ENCODE measurements around the gene PMP22.

The PMP22 gene

GRCh38 chr17:15267996-15268395 is 2.9 kb upstream of the PMP22 start:
- Mint-ChIP-seq H3K27ac (no peak overlapping the region), H3K9me3 (no peaks in the 10 kb centered on the region), H3K36me3 (no peaks in the 10 kb centered on the region), H3K27me3 (peaks cover 28 to 38% of the 10 kb centered on the region in 2 donors), H3K4me3 (no peak overlapping the region), H3K4me1 (no peaks in the 10 kb centered on the region)
- DNase-seq, result no peak
- ATAC-seq (replicated peaks), result no peak

GRCh38 chr17:15266325-15267125 is 1.4 kb upstream of the PMP22 start:
- H3K9me3 Mint-ChIP-seq, result no peaks in the 10 kb centered on the region
- H3K27ac Mint-ChIP-seq, result no peak overlapping the region
- peaks cover 4 to 10% of the 10 kb centered on the region in 2 donors for H3K4me1 Mint-ChIP-seq
- H3K27me3 Mint-ChIP-seq, result peaks cover 39 to 52% of the 10 kb centered on the region in 2 donors
- no peak overlapping the region for H3K4me3 Mint-ChIP-seq
- ATAC-seq (replicated peaks), result no peak
- no peak for DNase-seq
- H3K36me3 Mint-ChIP-seq, result no peaks in the 10 kb centered on the region

GRCh38 chr17:15264542-15264941 is 584 bp downstream of the PMP22 start:
- DNase-seq (no peak), ATAC-seq (replicated peaks) (no peak)
- H3K36me3 Mint-ChIP-seq, result no peaks in the 10 kb centered on the region
- no peak overlapping the region for H3K4me3 Mint-ChIP-seq
- no peaks in the 10 kb centered on the region for H3K9me3 Mint-ChIP-seq
- H3K27me3 Mint-ChIP-seq, result peaks cover 53 to 71% of the 10 kb centered on the region in 2 donors
- peaks cover 5 to 24% of the 10 kb centered on the region in 2 donors for H3K4me1 Mint-ChIP-seq
- no peak overlapping the region for H3K27ac Mint-ChIP-seq

- H3K4me3 Mint-ChIP-seq, result no peak overlapping the region
- no peak overlapping the region for H3K27ac Mint-ChIP-seq
- ATAC-seq (replicated peaks), result no peak
- H3K9me3 Mint-ChIP-seq, result no peaks in the 10 kb centered on the region
- no peak for DNase-seq
- peaks cover 5 to 24% of the 10 kb centered on the region in 2 donors for H3K4me1 Mint-ChIP-seq
- H3K36me3 Mint-ChIP-seq, result no peaks in the 10 kb centered on the region
- peaks cover 62 to 79% of the 10 kb centered on the region in 2 donors for H3K27me3 Mint-ChIP-seq
These were observed 1.4 kb downstream of the PMP22 start for GRCh38 chr17:15263680-15264079.

GRCh38 chr17:15263206-15263579 is 1.9 kb downstream of the PMP22 start:
- H3K27me3 Mint-ChIP-seq, result peaks cover 66 to 84% of the 10 kb centered on the region in 2 donors
- no peak for DNase-seq
- H3K27ac Mint-ChIP-seq, result no peak overlapping the region
- no peak for ATAC-seq (replicated peaks)
- H3K36me3 Mint-ChIP-seq, result no peaks in the 10 kb centered on the region
- no peaks in the 10 kb centered on the region for H3K9me3 Mint-ChIP-seq
- H3K4me3 Mint-ChIP-seq, result no peak overlapping the region
- H3K4me1 Mint-ChIP-seq, result peaks cover 5 to 24% of the 10 kb centered on the region in 2 donors

- H3K27ac Mint-ChIP-seq, result no peak overlapping the region
- H3K9me3 Mint-ChIP-seq, result no peaks in the 10 kb centered on the region
- H3K27me3 Mint-ChIP-seq, result peaks cover 72 to 83% of the 10 kb centered on the region in 2 donors
- ATAC-seq (replicated peaks), result peak in 1 of 2 donors; percentile 44
- no peaks in the 10 kb centered on the region for H3K36me3 Mint-ChIP-seq
- DNase-seq, result no peak
- H3K4me3 Mint-ChIP-seq, result peak overlapping the region; percentile 57 to 65
- H3K4me1 Mint-ChIP-seq, result peaks cover 5 to 26% of the 10 kb centered on the region in 2 donors
These were observed 2.6 kb downstream of the PMP22 start for GRCh38 chr17:15262291-15263205.

GRCh38 chr17:15261802-15262290 is 3.3 kb downstream of the PMP22 start:
- no peak for DNase-seq
- H3K27me3 Mint-ChIP-seq, result peaks cover 72 to 83% of the 10 kb centered on the region in 2 donors

GRCh38 chr17:15261258-15261801 is 3.8 kb downstream of the PMP22 start:
- peaks cover 71 to 83% of the 10 kb centered on the region in 2 donors for H3K27me3 Mint-ChIP-seq
- peak overlapping the region; percentile 42 for H3K27ac Mint-ChIP-seq
- H3K4me3 Mint-ChIP-seq, result peak overlapping the region; percentile 72 to 89
- ATAC-seq (replicated peaks) (peak; percentile 30 to 35), DNase-seq (no peak)
- H3K36me3 Mint-ChIP-seq, result no peaks in the 10 kb centered on the region
- peaks cover 7 to 35% of the 10 kb centered on the region in 2 donors for H3K4me1 Mint-ChIP-seq
- no peaks in the 10 kb centered on the region for H3K9me3 Mint-ChIP-seq

More at GRCh38 chr17:15261802-15262290, 3.3 kb downstream of the PMP22 start:
- no peaks in the 10 kb centered on the region for H3K9me3 Mint-ChIP-seq
- peaks cover 7 to 33% of the 10 kb centered on the region in 2 donors for H3K4me1 Mint-ChIP-seq
- no peak for ATAC-seq (replicated peaks)
- H3K36me3 Mint-ChIP-seq, result no peaks in the 10 kb centered on the region
- H3K4me3 Mint-ChIP-seq, result peak overlapping the region in 1 of 2 donors; percentile 65
- H3K27ac Mint-ChIP-seq, result no peak overlapping the region

- Mint-ChIP-seq H3K4me1 (peaks cover 7 to 35% of the 10 kb centered on the region in 2 donors), H3K27me3 (peaks cover 71 to 81% of the 10 kb centered on the region in 2 donors)
These were observed 4.5 kb downstream of the PMP22 start for GRCh38 chr17:15260376-15261257.

GRCh38 chr17:15257796-15258512 is 7.2 kb downstream of the PMP22 start:
- H3K4me3 Mint-ChIP-seq, result no peak overlapping the region
- ATAC-seq (replicated peaks), result no peak
- H3K4me1 Mint-ChIP-seq, result peaks cover 7 to 35% of the 10 kb centered on the region in 2 donors
- H3K9me3 Mint-ChIP-seq, result no peaks in the 10 kb centered on the region
- no peaks in the 10 kb centered on the region for H3K36me3 Mint-ChIP-seq
- peaks cover 70 to 80% of the 10 kb centered on the region in 2 donors for H3K27me3 Mint-ChIP-seq
- H3K27ac Mint-ChIP-seq, result no peak overlapping the region
- DNase-seq, result no peak

More at GRCh38 chr17:15260376-15261257, 4.5 kb downstream of the PMP22 start:
- Mint-ChIP-seq H3K36me3 (no peaks in the 10 kb centered on the region), H3K9me3 (no peaks in the 10 kb centered on the region), H3K4me3 (peak overlapping the region; percentile 83 to 89), H3K27ac (no peak overlapping the region)
- ATAC-seq (replicated peaks) (peak; percentile 85 to 88), DNase-seq (peak; percentile 57)

GRCh38 chr17:15257258-15257788 is 7.8 kb downstream of the PMP22 start:
- peaks cover 6 to 33% of the 10 kb centered on the region in 2 donors for H3K4me1 Mint-ChIP-seq
- H3K36me3 Mint-ChIP-seq, result no peaks in the 10 kb centered on the region
- no peaks in the 10 kb centered on the region for H3K9me3 Mint-ChIP-seq
- ATAC-seq (replicated peaks), result peak; percentile 49 to 63
- peak; percentile 41 for DNase-seq
- no peak overlapping the region for H3K27ac Mint-ChIP-seq
- peaks cover 66 to 74% of the 10 kb centered on the region in 2 donors for H3K27me3 Mint-ChIP-seq
- H3K4me3 Mint-ChIP-seq, result peak overlapping the region in 1 of 2 donors; percentile 26

- peaks cover 61 to 67% of the 10 kb centered on the region in 2 donors for H3K27me3 Mint-ChIP-seq
- no peaks in the 10 kb centered on the region for H3K9me3 Mint-ChIP-seq
- no peak for DNase-seq
- H3K4me1 Mint-ChIP-seq, result peaks cover 3 to 27% of the 10 kb centered on the region in 2 donors
- H3K36me3 Mint-ChIP-seq, result no peaks in the 10 kb centered on the region
- no peak overlapping the region for H3K4me3 Mint-ChIP-seq
- no peak for ATAC-seq (replicated peaks)
- no peak overlapping the region for H3K27ac Mint-ChIP-seq
These were observed 8.4 kb downstream of the PMP22 start for GRCh38 chr17:15256689-15257088.

All from stimulated activated naive B cell treated with anti-CD40 and anti-IgM and Interleukin-4, amounts not matched to agents 10 μg/mL and 1 μg/mL and 100 μg/mL, for 72 hours (primary cell).